Measurements from ENCODE around the gene KIAA0513. TPM values are rescaled to one million over a fixed set of nuclear protein-coding genes. Genes with fewer than 3 reads are reported as not detected.

The KIAA0513 gene
- total RNA-seq, 2 donors from 2014 or later: 12.6 to 14.1 TPM

DNA sequence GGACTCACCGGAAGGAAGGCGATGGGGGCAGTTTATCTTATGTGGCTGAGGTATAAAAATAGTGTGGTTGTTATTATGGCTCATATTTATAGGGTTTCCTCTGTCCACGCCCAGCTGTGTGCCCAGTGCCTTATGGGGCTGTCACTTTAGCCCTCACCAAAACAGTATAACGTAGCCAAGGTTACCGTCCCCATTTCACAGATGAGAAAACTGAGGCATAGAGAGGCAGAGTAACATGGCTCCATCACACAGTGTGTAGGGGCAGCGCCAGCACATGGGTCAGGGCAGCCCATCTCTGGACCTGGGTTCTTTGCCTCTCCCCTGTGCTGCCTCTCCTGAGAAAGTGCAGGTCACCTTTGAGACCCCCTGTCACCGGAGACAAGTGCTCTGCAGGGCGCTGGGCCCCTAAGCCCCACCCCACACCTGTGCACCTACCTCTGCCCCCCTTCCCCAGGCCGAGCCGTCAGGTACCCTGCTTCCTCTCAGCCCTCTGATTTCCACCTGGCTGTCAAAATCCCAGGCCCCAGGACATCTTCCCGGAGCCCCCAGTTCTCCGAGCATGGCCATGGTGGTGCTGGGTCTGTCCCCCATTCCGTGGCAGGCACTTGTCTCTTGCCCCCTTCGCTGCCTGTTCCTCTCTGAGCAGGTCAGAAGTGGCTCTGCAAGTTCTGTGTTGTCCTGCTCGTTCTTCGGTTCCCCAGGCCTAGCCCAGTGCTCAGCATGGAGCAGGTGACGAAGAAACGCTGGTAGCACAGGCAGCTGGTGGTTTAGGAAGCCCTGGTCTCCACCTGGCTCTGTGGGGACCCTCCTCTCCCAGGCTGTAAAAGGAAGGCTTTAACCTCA lies 7.2 kb downstream of the KIAA0513 start:
- TF ChIP-seq, protein P1, sequence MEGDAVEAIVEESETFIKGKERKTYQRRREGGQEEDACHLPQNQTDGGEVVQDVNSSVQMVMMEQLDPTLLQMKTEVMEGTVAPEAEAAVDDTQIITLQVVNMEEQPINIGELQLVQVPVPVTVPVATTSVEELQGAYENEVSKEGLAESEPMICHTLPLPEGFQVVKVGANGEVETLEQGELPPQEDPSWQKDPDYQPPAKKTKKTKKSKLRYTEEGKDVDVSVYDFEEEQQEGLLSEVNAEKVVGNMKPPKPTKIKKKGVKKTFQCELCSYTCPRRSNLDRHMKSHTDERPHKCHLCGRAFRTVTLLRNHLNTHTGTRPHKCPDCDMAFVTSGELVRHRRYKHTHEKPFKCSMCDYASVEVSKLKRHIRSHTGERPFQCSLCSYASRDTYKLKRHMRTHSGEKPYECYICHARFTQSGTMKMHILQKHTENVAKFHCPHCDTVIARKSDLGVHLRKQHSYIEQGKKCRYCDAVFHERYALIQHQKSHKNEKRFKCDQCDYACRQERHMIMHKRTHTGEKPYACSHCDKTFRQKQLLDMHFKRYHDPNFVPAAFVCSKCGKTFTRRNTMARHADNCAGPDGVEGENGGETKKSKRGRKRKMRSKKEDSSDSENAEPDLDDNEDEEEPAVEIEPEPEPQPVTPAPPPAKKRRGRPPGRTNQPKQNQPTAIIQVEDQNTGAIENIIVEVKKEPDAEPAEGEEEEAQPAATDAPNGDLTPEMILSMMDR (IDR thresholded peaks at IDR 0.05): no peak
- H3K36me3 ChIP-seq: peaks cover 6% of the 10 kb centered on the region
- DNase-seq (ENCODE audit: low spot score): no peak
- H3K4me1 ChIP-seq: peaks cover 0 to 2% of the 10 kb centered on the region in 2 donors
- H3K27me3 ChIP-seq: no peaks in the 10 kb centered on the region
- no peak overlapping the region for H3K27ac ChIP-seq
- H3K4me3 ChIP-seq: no peak overlapping the region
- no peaks in the 10 kb centered on the region for H3K9me3 ChIP-seq

DNA sequence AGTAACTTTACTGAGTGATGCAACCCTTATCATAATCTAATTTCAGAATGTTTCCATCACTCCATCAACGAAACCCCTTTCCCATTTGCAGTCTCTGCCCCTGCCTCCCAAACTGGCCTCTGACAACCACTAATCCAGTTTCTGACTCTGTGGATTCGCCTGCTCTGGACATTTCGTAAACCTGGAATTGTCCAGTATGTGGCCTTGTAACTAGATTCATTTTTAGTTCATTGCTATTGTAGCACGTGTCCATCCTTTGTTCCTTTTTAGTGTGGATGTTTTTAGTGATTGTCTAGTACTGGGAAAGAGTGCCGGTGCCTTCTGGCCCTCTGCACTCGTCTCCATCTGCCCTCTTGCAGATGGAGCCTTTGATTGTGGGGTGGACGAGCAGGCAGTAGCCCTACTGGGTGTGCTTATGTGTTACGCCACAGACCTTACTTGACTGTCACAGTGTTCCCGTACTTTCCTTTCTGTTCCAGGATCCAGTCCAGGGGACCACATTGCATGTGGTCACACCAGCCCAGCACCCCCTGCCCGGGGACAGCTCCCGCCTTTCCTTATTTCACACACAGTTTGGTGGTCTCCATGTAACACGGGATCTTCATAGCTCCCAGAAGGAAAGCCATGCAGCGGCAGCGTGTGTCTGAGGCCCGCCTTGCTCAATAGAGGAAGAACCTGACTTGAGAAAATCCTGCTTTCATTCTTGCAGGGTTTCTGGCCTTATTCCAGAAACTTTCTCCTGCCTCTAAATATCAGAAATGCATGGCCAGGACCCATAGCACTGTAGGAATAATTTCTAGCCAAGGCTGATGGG lies 8.8 kb downstream of the KIAA0513 start:
- no peak for DNase-seq (ENCODE audit: low spot score)
- TF ChIP-seq, protein P1 (IDR thresholded peaks at IDR 0.05): no peak
- Histone ChIP-seq H3K27me3 (no peaks in the 10 kb centered on the region), H3K9me3 (no peaks in the 10 kb centered on the region), H3K4me3 (no peak overlapping the region), H3K27ac (no peak overlapping the region), H3K4me1 (no peaks in the 10 kb centered on the region), H3K36me3 (peaks cover 6% of the 10 kb centered on the region)

DNA sequence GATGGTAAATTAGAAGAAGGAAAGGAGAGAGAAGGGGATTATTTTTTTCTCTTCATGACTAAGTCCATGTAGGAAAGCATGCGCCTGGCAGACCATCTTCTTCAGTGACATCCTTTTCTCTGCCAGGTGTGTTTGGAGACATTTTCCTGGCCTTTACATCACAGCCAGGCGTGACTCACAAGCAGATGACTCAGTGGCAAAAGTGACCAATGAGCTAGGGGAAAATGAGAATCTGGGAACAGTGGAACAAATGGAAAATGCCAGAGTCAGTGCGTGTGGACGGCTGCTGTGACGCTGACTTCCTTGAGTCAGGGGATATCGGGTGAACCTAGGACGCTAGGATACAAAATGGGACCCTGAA lies 9.4 kb downstream of the KIAA0513 start:
- Histone ChIP-seq H3K4me1 (no peaks in the 10 kb centered on the region), H3K27me3 (no peaks in the 10 kb centered on the region), H3K27ac (no peak overlapping the region), H3K4me3 (no peak overlapping the region), H3K36me3 (no peaks in the 10 kb centered on the region), H3K9me3 (no peaks in the 10 kb centered on the region)
- TF ChIP-seq, protein P1 (IDR thresholded peaks at IDR 0.05): no peak
- DNase-seq (ENCODE audit: low spot score): no peak

DNA sequence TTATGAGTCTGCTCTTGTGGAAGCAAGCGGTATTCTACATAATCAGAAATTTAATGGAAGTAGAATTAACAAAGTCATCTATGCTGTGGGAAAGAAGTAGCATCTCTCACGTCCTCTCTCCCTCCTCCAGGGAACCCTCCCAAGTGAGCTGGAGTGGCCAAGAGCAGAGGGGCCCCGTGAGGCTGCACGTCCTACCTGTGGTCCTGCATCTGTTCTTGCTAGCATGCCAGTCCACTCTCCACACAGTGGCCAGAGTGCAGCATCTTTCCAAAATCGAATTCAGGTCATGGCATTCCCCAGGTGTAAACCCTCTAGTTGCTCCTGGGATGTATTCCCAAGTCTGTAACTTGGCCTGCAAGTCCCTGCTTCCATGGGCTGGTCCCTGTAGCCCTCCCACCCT lies 10.1 kb downstream of the KIAA0513 start:
- Histone ChIP-seq H3K9me3 (no peaks in the 10 kb centered on the region), H3K27me3 (no peaks in the 10 kb centered on the region), H3K4me1 (no peaks in the 10 kb centered on the region), H3K4me3 (no peak overlapping the region), H3K27ac (no peak overlapping the region), H3K36me3 (no peaks in the 10 kb centered on the region)
- no peak for DNase-seq (ENCODE audit: low spot score)
- TF ChIP-seq, protein P1 (IDR thresholded peaks at IDR 0.05): no peak

DNA sequence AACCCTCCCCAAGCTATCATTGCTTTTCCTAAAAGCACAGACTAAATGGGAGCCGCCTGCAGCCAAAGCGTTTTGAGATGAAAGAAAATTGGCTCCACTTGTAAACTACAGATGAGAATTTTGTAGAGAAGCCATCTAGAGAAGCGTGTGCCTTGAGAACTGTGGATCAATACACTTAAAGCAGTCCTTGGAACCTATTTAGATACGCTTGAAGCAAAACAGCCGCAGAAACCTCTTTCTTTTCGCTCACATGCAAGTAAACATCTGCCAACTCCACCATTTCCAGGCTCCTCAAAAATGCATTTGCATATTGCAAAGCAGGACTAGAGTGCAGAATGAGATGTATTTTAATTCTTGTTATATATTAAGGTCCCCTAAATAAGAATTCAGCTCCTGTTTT lies 13.1 kb downstream of the KIAA0513 start:
- no peaks in the 10 kb centered on the region for H3K36me3 ChIP-seq
- DNase-seq (ENCODE audit: low spot score): no peak
- H3K27me3 ChIP-seq: no peaks in the 10 kb centered on the region
- H3K4me1 ChIP-seq: no peaks in the 10 kb centered on the region
- TF ChIP-seq, protein P1 (IDR thresholded peaks at IDR 0.05): no peak
- no peaks in the 10 kb centered on the region for H3K9me3 ChIP-seq
- H3K4me3 ChIP-seq: no peak overlapping the region
- no peak overlapping the region for H3K27ac ChIP-seq

Measured in right atrium auricular region (tissue), 2 donors.